Ureter (tissue), 1 donor: Measurements from ENCODE around the gene RBM20. TPM values are rescaled to one million over a fixed set of nuclear protein-coding genes. Genes with fewer than 3 reads are reported as not detected.

Source experiments
- DNase-seq: peaks from one replicate; pipeline ENCODE4 v3.0.0-alpha.2; 2020; ENCODE audit warnings: low spot score
- total RNA-seq: library from RNA; stranded (reverse); gene quantifications from one replicate; pipeline ENCODE4 v1.2.4, GENCODE V29; 2023
- donor health status: DM: yes; HTN: yes; CAD: no.

Gene RBM20
- total RNA-seq, 1 donor from 2014 or later, result 0.68 TPM

- no peak for DNase-seq
Observed at GRCh38 chr10:110811791-110812581, 167.8 kb downstream of the RBM20 start.

GRCh38 chr10:110812583-110812982, 168.4 kb downstream of the RBM20 start:
- DNase-seq, result no peak

- no peak for DNase-seq
Observed at GRCh38 chr10:110813743-110814472, 169.8 kb downstream of the RBM20 start.

GRCh38 chr10:110815354-110816004, 171.3 kb downstream of the RBM20 start:
- DNase-seq, result no peak

GRCh38 chr10:110817614-110818013, 173.5 kb downstream of the RBM20 start:
- no peak for DNase-seq

- DNase-seq, result peak; percentile 72
Observed at GRCh38 chr10:110818311-110819256, 174.4 kb downstream of the RBM20 start.

GRCh38 chr10:110820321-110820814, 176.2 kb downstream of the RBM20 start:
- DNase-seq, result peak; percentile 75

GRCh38 chr10:110821508-110821907, 177.4 kb downstream of the RBM20 start:
- no peak for DNase-seq

GRCh38 chr10:110822035-110822711, 178.0 kb downstream of the RBM20 start:
- no peak for DNase-seq

- no peak for DNase-seq
Observed at GRCh38 chr10:110822712-110823311, 178.7 kb downstream of the RBM20 start.

GRCh38 chr10:110824152-110824441, 180.0 kb downstream of the RBM20 start:
- DNase-seq, result no peak

GRCh38 chr10:110824660-110825059, 180.5 kb downstream of the RBM20 start:
- DNase-seq, result no peak

GRCh38 chr10:110825508-110825907, 181.4 kb downstream of the RBM20 start:
- DNase-seq, result no peak

GRCh38 chr10:110827410-110827809, 183.3 kb downstream of the RBM20 start:
- DNase-seq, result no peak

GRCh38 chr10:110827875-110828274, 183.7 kb downstream of the RBM20 start:
- no peak for DNase-seq

GRCh38 chr10:110828525-110828924, 184.4 kb downstream of the RBM20 start:
- no peak for DNase-seq

- no peak for DNase-seq
Observed at GRCh38 chr10:110829721-110830410, 185.7 kb downstream of the RBM20 start.

- DNase-seq, result no peak
Observed at GRCh38 chr10:110833234-110833940, 189.3 kb downstream of the RBM20 start.

GRCh38 chr10:110833941-110834628, 189.9 kb downstream of the RBM20 start:
- DNase-seq, result no peak
